Smooth muscle cell (in vitro differentiated cells): ENCODE data around the gene MAN2C1. TPM values are rescaled to one million over a fixed set of nuclear protein-coding genes. Genes with fewer than 3 reads are reported as not detected.
"Not testable (repeated sequence)": the region's sequence is repeated elsewhere in the genome, so short reads cannot be mapped to it uniquely, and the experiment has no call there.

Experiments
- DNase-seq: peaks from one replicate; lab custom pipeline; 2025; ENCODE audit not compliant: unreplicated experiment; lab: John Stamatoyannopoulos, UW
- H2AFZ ChIP-seq: fragments of 200-600 bp; sonication (generic); 2 replicates; pipeline ENCODE4 v1.6.0; 2016; ENCODE audit warnings: antibody characterized with exemption, low read depth, mild to moderate bottlenecking
- H3F3A ChIP-seq: fragments of 200-600 bp; sonication (generic); 2 replicates; pipeline ENCODE4 v1.6.0; 2017; ENCODE audit warnings: antibody characterized with exemption, low read depth
- H3K27ac ChIP-seq: fragments of 200-600 bp; sonication (generic); 2 replicates; pipeline ENCODE4 v1.5.1; 2016; ENCODE audit warnings: low read depth, mild to moderate bottlenecking
- H3K27me3 ChIP-seq: fragments of 200-600 bp; sonication (generic); 2 replicates; pipeline ENCODE4 v1.6.1; 2016; ENCODE audit warnings: low read depth, mild to moderate bottlenecking
- H3K36me3 ChIP-seq: fragments of 200-600 bp; sonication (generic); 2 replicates; pipeline ENCODE4 v1.5.1; 2016; ENCODE audit warnings: low read depth
- H3K4me1 ChIP-seq: fragments of 200-600 bp; sonication (generic); 2 replicates; pipeline ENCODE4 v1.5.1; 2016; ENCODE audit warnings: low read depth
- H3K4me2 ChIP-seq: fragments of 200-600 bp; sonication (generic); 2 replicates; pipeline ENCODE4 v1.6.0; 2016; ENCODE audit warnings: mild to moderate bottlenecking
- H3K4me3 ChIP-seq: fragments of 200-600 bp; sonication (generic); 2 replicates; pipeline ENCODE4 v1.5.1; 2016; ENCODE audit warnings: mild to moderate bottlenecking
- H3K79me2 ChIP-seq: fragments of 200-600 bp; sonication (generic); 2 replicates; pipeline ENCODE4 v1.6.0; 2016; ENCODE audit warnings: low read depth, mild to moderate bottlenecking
- H3K9ac ChIP-seq: fragments of 200-600 bp; sonication (generic); 2 replicates; pipeline ENCODE4 v1.6.0; 2016; ENCODE audit warnings: low read depth
- H3K9me3 ChIP-seq: fragments of 200-600 bp; sonication (generic); replicated peaks from 2 replicates; pipeline ENCODE4 v1.5.1; 2016; ENCODE audit warnings: low read depth
- H4K20me1 ChIP-seq: fragments of 200-600 bp; sonication (generic); 2 replicates; pipeline ENCODE4 v1.6.0; 2016; ENCODE audit warnings: low read depth
- CTCF ChIP-seq: fragments of 200-600 bp; sonication (generic); IDR thresholded peaks from 2 replicates; pipeline ENCODE4 v1.5.1; 2017; ENCODE audit warnings: borderline replicate concordance, mild to moderate bottlenecking, antibody characterized with exemption; ENCODE audit not compliant: insufficient read depth, poor library complexity, severe bottlenecking
- WGBS: methylation state at CpG from one replicate; pipeline ENCODE4 v1.1.7; 2016; ENCODE audit warnings: low lambda C conversion rate; 5-methylcytosine and 5-hydroxymethylcytosine counted together
- polyA plus RNA-seq: library from polyadenylated mRNA; unstranded; fragments of >200 nt; fragmentation: Nextera tagmentation; extraction: Ambion mirVana; gene quantifications from 2 replicates; pipeline ENCODE4 v1.2.1, GENCODE V29; 2016
- total RNA-seq: library from RNA; depleted of rRNA; stranded (reverse); fragments of >200 nt; gene quantifications from 2 replicates; pipeline ENCODE4 v1.2.3, GENCODE V29; 2014

The MAN2C1 gene
- total and polyA plus RNA-seq, 2 experiments from 2014 or later = 64.5 to 70.7 TPM

GRCh38 chr15:75321711-75322110 is 46.7 kb downstream of the MAN2C1 start:
- H3K79me2 ChIP-seq = no peaks in the 10 kb centered on the region
- H3K36me3 ChIP-seq = no peaks in the 10 kb centered on the region
- H3F3A ChIP-seq = no peaks in the 10 kb centered on the region
- H2AFZ ChIP-seq = no peak overlapping the region
- no peak overlapping the region for H3K4me3 ChIP-seq
- 93% methylated on average over 6 of the region's 6 CpGs for WGBS
- no peak overlapping the region for H3K9ac ChIP-seq
- no peak for DNase-seq
- H3K27me3 ChIP-seq = peaks cover 7% of the 10 kb centered on the region
- no peaks in the 10 kb centered on the region for H3K9me3 ChIP-seq
- H3K4me2 ChIP-seq = no peak overlapping the region
- no peaks in the 10 kb centered on the region for H4K20me1 ChIP-seq
- H3K4me1 ChIP-seq = no peaks in the 10 kb centered on the region
- no peak for TF ChIP-seq CTCF
- no peak overlapping the region for H3K27ac ChIP-seq

DNA sequence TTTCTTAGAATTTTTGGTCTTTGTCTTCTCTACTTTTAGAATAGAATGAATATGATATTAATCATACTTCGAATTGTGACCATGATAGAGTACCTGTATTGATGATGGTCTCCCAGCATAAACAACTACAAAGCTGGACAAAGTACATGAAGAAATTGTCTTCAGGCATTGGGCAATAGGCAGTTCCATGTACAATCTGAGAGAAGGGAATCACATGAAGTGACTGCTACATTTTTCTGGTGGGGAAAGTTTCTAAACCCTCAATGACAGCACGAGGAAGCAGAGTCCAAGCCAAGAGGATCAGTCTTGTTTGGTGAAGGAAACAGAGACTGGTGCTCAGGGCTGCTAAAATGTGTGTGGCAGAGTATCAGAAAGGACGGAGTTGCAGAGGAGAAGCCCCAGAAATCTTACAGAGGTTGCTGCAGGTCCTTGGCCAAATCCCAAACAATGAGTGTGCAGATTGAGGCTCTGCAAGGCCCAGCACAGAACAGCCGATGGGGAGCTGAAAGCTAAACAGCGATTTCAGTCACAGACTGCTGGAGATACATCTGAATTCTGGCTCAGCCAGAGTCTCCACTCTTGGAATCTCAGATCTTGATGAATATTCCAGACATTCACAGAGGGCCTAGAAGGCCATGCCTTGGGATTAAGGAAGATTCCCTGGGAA is 49.0 kb downstream of the MAN2C1 start:
- not testable (repeated sequence) for H3K4me2 ChIP-seq, H3K27me3 ChIP-seq, H3K4me3 ChIP-seq, H4K20me1 ChIP-seq, DNase-seq, H3K27ac ChIP-seq, H3K9ac ChIP-seq, H3K36me3 ChIP-seq, H3K79me2 ChIP-seq, H3K9me3 ChIP-seq, H3K4me1 ChIP-seq, H2AFZ ChIP-seq, H3F3A ChIP-seq
- 79% methylated on average over 5 of the region's 5 CpGs for WGBS

DNA sequence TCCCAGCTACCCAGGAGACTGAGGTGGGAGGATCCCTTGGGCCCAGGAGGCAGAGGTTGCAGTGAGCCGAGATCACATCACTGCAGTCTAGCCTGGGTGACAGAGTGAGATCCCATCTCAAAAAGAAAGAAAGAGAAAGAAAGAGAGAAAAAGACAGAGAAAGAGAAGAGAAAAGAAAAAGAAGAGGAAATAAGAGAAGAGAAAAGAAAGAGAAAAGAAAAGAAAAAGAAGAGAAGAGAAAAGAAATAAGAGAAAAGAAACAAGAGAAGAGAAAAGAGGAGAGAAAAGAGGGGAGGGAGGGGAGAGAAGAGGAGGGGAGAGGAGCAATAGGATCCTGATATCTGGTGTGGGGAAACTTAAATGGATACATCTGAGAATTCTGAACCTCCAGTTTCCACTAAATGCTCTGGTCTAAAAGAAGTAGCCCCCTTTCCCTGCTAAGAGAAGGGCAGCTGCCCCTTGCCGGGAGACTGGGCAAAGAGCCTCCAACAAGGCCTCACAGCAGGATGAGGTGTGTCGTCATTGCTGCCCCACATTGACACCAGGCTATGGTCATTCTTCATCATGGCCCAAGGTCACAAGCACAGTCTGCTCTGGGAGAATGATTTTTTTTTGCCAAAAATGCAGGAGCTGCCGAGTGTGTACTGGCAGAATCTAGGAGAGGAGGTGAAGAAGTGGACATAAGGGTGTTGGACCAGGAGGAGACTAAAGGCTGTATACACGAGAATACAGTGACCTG is 53.7 kb downstream of the MAN2C1 start:
- no peak for TF ChIP-seq CTCF
- Histone ChIP-seq H3F3A (no peaks in the 10 kb centered on the region), H3K27me3 (peaks cover 8% of the 10 kb centered on the region), H3K36me3 (no peaks in the 10 kb centered on the region), H3K9ac (no peak overlapping the region), H3K27ac (no peak overlapping the region), H4K20me1 (no peaks in the 10 kb centered on the region), H2AFZ (no peak overlapping the region), H3K4me2 (no peak overlapping the region), H3K79me2 (no peaks in the 10 kb centered on the region), H3K4me3 (no peak overlapping the region), H3K4me1 (no peaks in the 10 kb centered on the region), H3K9me3 (no peaks in the 10 kb centered on the region)
- DNase-seq = no peak
- WGBS = 87% methylated on average over 5 of the region's 5 CpGs

GRCh38 chr15:75313116-75313845 is 55.1 kb downstream of the MAN2C1 start:
- no peak for TF ChIP-seq CTCF
- Histone ChIP-seq H3K9ac (no peak overlapping the region), H3K27me3 (peaks cover 19% of the 10 kb centered on the region), H3K36me3 (no peaks in the 10 kb centered on the region), H3K4me1 (no peaks in the 10 kb centered on the region), H2AFZ (no peak overlapping the region), H3K79me2 (no peaks in the 10 kb centered on the region), H3K9me3 (no peaks in the 10 kb centered on the region), H3K4me3 (no peak overlapping the region), H3K4me2 (no peak overlapping the region), H3K27ac (no peak overlapping the region), H4K20me1 (no peaks in the 10 kb centered on the region), H3F3A (no peaks in the 10 kb centered on the region)
- no peak for DNase-seq
- WGBS = 96% methylated on average over 13 of the region's 13 CpGs

DNA sequence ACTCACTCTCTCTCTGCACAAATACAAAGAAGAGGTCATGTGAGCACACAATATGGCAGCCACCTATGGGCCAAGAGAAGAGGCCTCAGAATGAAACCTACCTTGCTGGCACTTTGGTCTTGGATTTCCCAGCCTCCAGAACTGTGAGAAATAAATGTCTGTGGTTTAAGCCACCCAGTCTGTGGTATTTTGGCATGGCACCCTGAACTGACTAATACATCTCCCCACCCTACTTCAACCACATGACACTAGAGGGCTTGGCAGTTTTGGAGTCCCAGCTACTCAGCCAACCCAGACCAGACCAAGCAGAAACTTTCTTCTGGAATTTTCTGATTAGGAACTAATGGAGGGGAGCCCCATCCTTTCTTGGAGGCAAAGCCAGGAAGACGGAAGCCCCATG is 55.9 kb downstream of the MAN2C1 start:
- DNase-seq = not testable (repeated sequence)

More for the DNA sequence above, 55.9 kb downstream of the MAN2C1 start:
- H3K27ac ChIP-seq, H4K20me1 ChIP-seq, H3K9ac ChIP-seq, H3F3A ChIP-seq, H3K36me3 ChIP-seq, H2AFZ ChIP-seq, H3K4me1 ChIP-seq, H3K4me2 ChIP-seq, H3K79me2 ChIP-seq, H3K9me3 ChIP-seq, H3K4me3 ChIP-seq: not testable (repeated sequence)
- peaks cover 27% of the 10 kb centered on the region for H3K27me3 ChIP-seq
- WGBS = 100% methylated on average over 1 of the region's 1 CpG
